Muscle layer of colon (tissue), 2 donors: Measurements from ENCODE around the gene BCO2.

Experiments used
- H3K27ac ChIP-seq: one replicate; pipeline ENCODE4 v1.7.0; 2013; ENCODE audit warnings: low read depth, mild to moderate bottlenecking, low read length, moderate library complexity
- H3K27me3 ChIP-seq, 2 donors: one replicate each; pipeline ENCODE4 v1.7.0; 2013; ENCODE audit warnings: low read length in 2 of 2, mild to moderate bottlenecking in 2 of 2; ENCODE audit not compliant: insufficient read depth in 2 of 2, control insufficient read depth in 1 of 2
- H3K36me3 ChIP-seq: one replicate; pipeline ENCODE4 v1.7.0; 2013; ENCODE audit warnings: mild to moderate bottlenecking, low read length; ENCODE audit not compliant: insufficient read depth
- H3K4me1 ChIP-seq: one replicate; pipeline ENCODE4 v1.7.0; 2013; ENCODE audit warnings: mild to moderate bottlenecking, low read length; ENCODE audit not compliant: insufficient read depth
- H3K4me3 ChIP-seq, 2 donors: one replicate each; pipeline ENCODE4 v1.7.0; 2013; ENCODE audit warnings: low read length in 2 of 2, low read depth in 1 of 2, mild to moderate bottlenecking in 1 of 2, moderate library complexity in 1 of 2
- H3K9ac ChIP-seq: one replicate; pipeline ENCODE4 v1.7.0; 2013; ENCODE audit warnings: low read length
- H3K9me3 ChIP-seq: one replicate; pipeline ENCODE4 v1.7.0; 2013; ENCODE audit warnings: mild to moderate bottlenecking, low read length
- donor health status: abdominal sarcoma.
- donor health status: Adenocarcinoma of cecum.

The BCO2 gene

GRCh38 chr11:112174789-112175598, at the start of gene BCO2:
Gene BCO2 (plus strand): TSS chr11:112175512. CDS start chr11:112175602, 90 bp downstream.
- peak within 1 kb of the TSS; percentile 45 for H3K27ac ChIP-seq
- H3K36me3 ChIP-seq, result no peaks in the 10 kb centered on the region
- peak within 1 kb of the TSS; percentile 22 to 61 for H3K4me3 ChIP-seq
- H3K27me3 ChIP-seq, result no peaks in the 10 kb centered on the region
- no peaks in the 10 kb centered on the region for H3K9me3 ChIP-seq
- peak within 1 kb of the TSS; percentile 17 for H3K9ac ChIP-seq
- H3K4me1 ChIP-seq, result peaks cover 23% of the 10 kb centered on the region

GRCh38 chr11:112127056-112127455, 48.3 kb upstream of the BCO2 start:
- no peaks in the 10 kb centered on the region for H3K9me3 ChIP-seq
- no peaks in the 10 kb centered on the region for H3K36me3 ChIP-seq

GRCh38 chr11:112128483-112129121, 46.7 kb upstream of the BCO2 start:
- Histone ChIP-seq H3K27me3 (no peaks in the 10 kb centered on the region), H3K36me3 (no peaks in the 10 kb centered on the region), H3K4me3 (no peak overlapping the region), H3K9me3 (no peaks in the 10 kb centered on the region), H3K4me1 (no peaks in the 10 kb centered on the region), H3K27ac (no peak overlapping the region), H3K9ac (no peak overlapping the region)

More at GRCh38 chr11:112127056-112127455, 48.3 kb upstream of the BCO2 start:
- Histone ChIP-seq H3K27me3 (no peaks in the 10 kb centered on the region), H3K9ac (no peak overlapping the region), H3K27ac (no peak overlapping the region), H3K4me3 (no peak overlapping the region), H3K4me1 (no peaks in the 10 kb centered on the region)

GRCh38 chr11:112129656-112130055, 45.7 kb upstream of the BCO2 start:
- Histone ChIP-seq H3K9me3 (no peaks in the 10 kb centered on the region), H3K27me3 (no peaks in the 10 kb centered on the region), H3K4me1 (no peaks in the 10 kb centered on the region), H3K9ac (no peak overlapping the region), H3K4me3 (no peak overlapping the region), H3K36me3 (no peaks in the 10 kb centered on the region), H3K27ac (no peak overlapping the region)

- Histone ChIP-seq H3K4me3 (no peak overlapping the region), H3K4me1 (no peaks in the 10 kb centered on the region), H3K27me3 (no peaks in the 10 kb centered on the region), H3K36me3 (no peaks in the 10 kb centered on the region), H3K27ac (no peak overlapping the region), H3K9ac (no peak overlapping the region), H3K9me3 (no peaks in the 10 kb centered on the region)
Measured at GRCh38 chr11:112132737-112133136, 42.6 kb upstream of the BCO2 start.

GRCh38 chr11:112134473-112134872, 40.8 kb upstream of the BCO2 start:
- Histone ChIP-seq H3K4me3 (no peak overlapping the region), H3K27me3 (no peaks in the 10 kb centered on the region), H3K27ac (no peak overlapping the region), H3K4me1 (no peaks in the 10 kb centered on the region), H3K9me3 (no peaks in the 10 kb centered on the region), H3K36me3 (no peaks in the 10 kb centered on the region), H3K9ac (no peak overlapping the region)

- Histone ChIP-seq H3K27ac (no peak overlapping the region), H3K4me3 (no peak overlapping the region), H3K36me3 (no peaks in the 10 kb centered on the region), H3K27me3 (no peaks in the 10 kb centered on the region), H3K4me1 (no peaks in the 10 kb centered on the region), H3K9me3 (peaks cover 5% of the 10 kb centered on the region), H3K9ac (no peak overlapping the region)
Measured at GRCh38 chr11:112143597-112143996, 31.7 kb upstream of the BCO2 start.

GRCh38 chr11:112150517-112150916, 24.8 kb upstream of the BCO2 start:
- H3K4me1 ChIP-seq, result no peaks in the 10 kb centered on the region
- H3K4me3 ChIP-seq, result no peak overlapping the region
- H3K9me3 ChIP-seq, result no peaks in the 10 kb centered on the region
- no peaks in the 10 kb centered on the region for H3K27me3 ChIP-seq
- no peaks in the 10 kb centered on the region for H3K36me3 ChIP-seq
- H3K27ac ChIP-seq, result no peak overlapping the region
- H3K9ac ChIP-seq, result no peak overlapping the region

- H3K27ac ChIP-seq, result no peak overlapping the region
- H3K4me1 ChIP-seq, result peaks cover 5% of the 10 kb centered on the region
- no peaks in the 10 kb centered on the region for H3K27me3 ChIP-seq
- no peak overlapping the region for H3K9ac ChIP-seq
- H3K9me3 ChIP-seq, result no peaks in the 10 kb centered on the region
- no peaks in the 10 kb centered on the region for H3K36me3 ChIP-seq
- H3K4me3 ChIP-seq, result no peak overlapping the region
Measured at GRCh38 chr11:112156153-112156955, 19.0 kb upstream of the BCO2 start.

GRCh38 chr11:112156956-112157766, 18.2 kb upstream of the BCO2 start:
- H3K27ac ChIP-seq, result no peak overlapping the region
- H3K4me3 ChIP-seq, result no peak overlapping the region
- H3K27me3 ChIP-seq, result no peaks in the 10 kb centered on the region
- no peak overlapping the region for H3K9ac ChIP-seq
- no peaks in the 10 kb centered on the region for H3K9me3 ChIP-seq
- H3K36me3 ChIP-seq, result no peaks in the 10 kb centered on the region
- H3K4me1 ChIP-seq, result peaks cover 5% of the 10 kb centered on the region
